CD4-positive, alpha-beta T cell (primary cell): ENCODE measurements around the gene CTIF. TPM values are rescaled to one million over a fixed set of nuclear protein-coding genes. Genes with fewer than 3 reads are reported as not detected.

Experiments used
- ATAC-seq: fragments of 200-7000 bp; cut with Tn5 transposase; one replicate; pipeline ENCODE4 v1.10.0; 2022; ENCODE audit warnings: mild to moderate bottlenecking; ENCODE audit not compliant: poor library complexity
- CTCF ChIA-PET: fragments of 350-600 bp; sonication (Branson Sonifier 250); formaldehyde crosslinking; loops from one replicate; lab custom pipeline; 2021; ENCODE audit warnings: antibody characterized with exemption, inconsistent platforms; lab: Charles Lee
- POLR2A ChIA-PET: fragments of 350-600 bp; sonication (Branson Sonifier 250); formaldehyde crosslinking; loops from one replicate; lab custom pipeline; 2021; ENCODE audit warnings: antibody characterized with exemption, inconsistent platforms; lab: Charles Lee
- DNase-seq, 14 experiments: peaks; one replicate each; pipeline ENCODE4 v3.0.0-alpha.2; 2013 to 2020; ENCODE audit warnings: mixed read lengths in 2 of 14
- H3K27ac ChIP-seq, 2 donors: one replicate each; pipeline versions ENCODE4 v1.5.1 to v1.7.0; 2013; ENCODE audit warnings: low read length in 2 of 2, low read depth in 1 of 2, mild to moderate bottlenecking in 1 of 2
- H3K27me3 ChIP-seq, 2 experiments: 1 replicate in 1 of 2; 2 replicates in 1 of 2; pipeline versions ENCODE4 v1.6.1 to v1.7.0; 2013; ENCODE audit warnings: low read length in 2 of 2, control low read depth in 1 of 2, mild to moderate bottlenecking in 1 of 2, moderate library complexity in 1 of 2; ENCODE audit not compliant: insufficient read depth in 2 of 2, control insufficient read depth in 1 of 2
- H3K36me3 ChIP-seq: one replicate; pipeline ENCODE4 v1.6.1; 2013; ENCODE audit warnings: low read length, control low read depth; ENCODE audit not compliant: insufficient read depth
- H3K4me1 ChIP-seq: one replicate; pipeline ENCODE4 v1.6.1; 2013; ENCODE audit warnings: low read length, control low read depth; ENCODE audit not compliant: insufficient read depth
- H3K4me3 ChIP-seq: one replicate; pipeline ENCODE4 v1.5.1; 2013; ENCODE audit warnings: mild to moderate bottlenecking, low read length, moderate library complexity
- H3K9me3 ChIP-seq, 2 experiments: 1 replicate in 1 of 2; 2 replicates in 1 of 2; pipeline versions ENCODE4 v1.6.1 to v1.7.0; 2013; ENCODE audit warnings: low read length in 2 of 2, mild to moderate bottlenecking in 2 of 2, control low read depth in 1 of 2, moderate library complexity in 1 of 2; ENCODE audit not compliant: control insufficient read depth in 1 of 2, insufficient read depth in 1 of 2
- H3K27ac Mint-ChIP-seq: one replicate; pipeline ENCODE4 v1.8.0; 2020; ENCODE audit warnings: mixed read lengths
- H3K27me3 Mint-ChIP-seq: one replicate; pipeline ENCODE4 v1.8.0; 2021; ENCODE audit warnings: mixed read lengths
- H3K36me3 Mint-ChIP-seq: one replicate; pipeline ENCODE4 v1.8.0; 2021; ENCODE audit warnings: low read depth, mixed read lengths
- H3K4me1 Mint-ChIP-seq: one replicate; pipeline ENCODE4 v1.8.0; 2021; ENCODE audit warnings: low read depth, mixed read lengths
- H3K4me3 Mint-ChIP-seq: one replicate; pipeline ENCODE4 v1.8.0; 2020; ENCODE audit warnings: mild to moderate bottlenecking, mixed read lengths
- H3K9me3 Mint-ChIP-seq: one replicate; pipeline ENCODE4 v1.8.0; 2020; ENCODE audit warnings: mixed read lengths
- CTCF ChIP-seq: fragments of 200-600 bp; IDR thresholded peaks from one replicate; pipeline ENCODE4 v1.8.0; 2022; ENCODE audit warnings: antibody characterized with exemption, mild to moderate bottlenecking
- intact Hi-C, 2 experiments: fragments of 100-400 bp; cut with DNase I in 1 of 2; cut with micrococcal nuclease in 1 of 2; formaldehyde crosslinking; loops; one replicate each; pipeline versions ENCODE4 v1.15.1 to v1.9.0; 2023 to 2025; cut with DNase I, micrococcal nuclease
- total RNA-seq, 174 experiments: library from RNA in 2 of 174; stranded (reverse) in 2 of 174; gene quantifications; one replicate each; pipeline ENCODE4 v1.2.3 and lab custom pipeline; 2021 to 2026

CTIF gene
- total RNA-seq, 2 experiments from 2014 or later, result 1.1 to 2.9 TPM

GRCh38 chr18:48831802-48832201 lies 293.0 kb downstream of the CTIF start:
- H3K36me3 ChIP-seq, result no peaks in the 10 kb centered on the region
- Mint-ChIP-seq H3K27ac (peak overlapping the region; percentile 30), H3K27me3 (no peaks in the 10 kb centered on the region), H3K4me3 (no peak overlapping the region), H3K4me1 (peaks cover 60% of the 10 kb centered on the region), H3K9me3 (no peaks in the 10 kb centered on the region), H3K36me3 (no peaks in the 10 kb centered on the region)
- ATAC-seq (no peak), DNase-seq (peak in 1 of 14 experiments; percentile 1)
- H3K4me3 ChIP-seq, result no peak overlapping the region
- peaks cover 92% of the 10 kb centered on the region for H3K4me1 ChIP-seq
- CTCF ChIA-PET, result no interaction called here
- no peak overlapping the region for H3K27ac ChIP-seq
- no peaks in the 10 kb centered on the region for H3K9me3 ChIP-seq
- TF ChIP-seq CTCF, result no peak
- POLR2A ChIA-PET, result interaction anchor here (0.6 to 3.2 kb wide), 4 partner anchors 9 to 20 kb away, joined by 3 to 24 read pairs (median 6); no protein-coding TSS in a partner anchor
- no peaks in the 10 kb centered on the region for H3K27me3 ChIP-seq
- intact Hi-C loops, result loop anchor here in 1 of 2 experiments (5.0 kb wide), 1 partner anchor 80 kb away; no protein-coding TSS in a partner anchor

GRCh38 chr18:48832938-48833700 lies 294.3 kb downstream of the CTIF start:
- Histone ChIP-seq H3K4me3 (peak overlapping the region; percentile 54), H3K9me3 (no peaks in the 10 kb centered on the region), H3K27me3 (no peaks in the 10 kb centered on the region), H3K36me3 (no peaks in the 10 kb centered on the region), H3K27ac (peak overlapping the region; percentile 47 to 85), H3K4me1 (peaks cover 98% of the 10 kb centered on the region)
- H3K4me3 Mint-ChIP-seq, result peak overlapping the region; percentile 81
- intact Hi-C loops, result loop anchor here in 1 of 2 experiments (5.0 kb wide), 1 partner anchor 79 kb away; no protein-coding TSS in a partner anchor
- ChIA-PET POLR2A (interaction anchor here (0.7 to 3.2 kb wide), 5 partner anchors 10 to 119 kb away, joined by 3 to 24 read pairs (median 4); no protein-coding TSS in a partner anchor), CTCF (interaction anchor here (0.9 kb wide), 1 partner anchor 19 kb away, joined by 3 read pairs; no protein-coding TSS in a partner anchor)
- peak in 5 of 14 experiments; percentile 33 to 69 (median 55) for DNase-seq
- peaks cover 70% of the 10 kb centered on the region for H3K4me1 Mint-ChIP-seq
- H3K27me3 Mint-ChIP-seq, result no peaks in the 10 kb centered on the region
- TF ChIP-seq CTCF, result no peak
- H3K9me3 Mint-ChIP-seq, result no peaks in the 10 kb centered on the region
- peak overlapping the region; percentile 76 for H3K27ac Mint-ChIP-seq
- no peaks in the 10 kb centered on the region for H3K36me3 Mint-ChIP-seq
- no peak for ATAC-seq

- ChIA-PET POLR2A (interaction anchor here (0.6 to 3.2 kb wide), 5 partner anchors 9 to 28 kb away, joined by 4 to 24 read pairs (median 5); no protein-coding TSS in a partner anchor), CTCF (interaction anchor here (1.0 kb wide), 2 partner anchors 79 to 116 kb away, joined by 3 read pairs; no protein-coding TSS in a partner anchor)
- intact Hi-C loops, result loop anchor here (1.0 to 5.0 kb wide), 3 partner anchors 8 to 78 kb away; no protein-coding TSS in a partner anchor
- no peaks in the 10 kb centered on the region for H3K27me3 ChIP-seq
- Mint-ChIP-seq H3K36me3 (no peaks in the 10 kb centered on the region), H3K4me3 (peak overlapping the region; percentile 90), H3K27me3 (no peaks in the 10 kb centered on the region), H3K27ac (peak overlapping the region; percentile 76), H3K9me3 (no peaks in the 10 kb centered on the region), H3K4me1 (peaks cover 77% of the 10 kb centered on the region)
- ATAC-seq (peak; percentile 84), DNase-seq (peak; percentile 38 to 89 (median 52))
- H3K27ac ChIP-seq, result peak overlapping the region; percentile 47 to 85
- H3K4me3 ChIP-seq, result peak overlapping the region; percentile 54
- H3K4me1 ChIP-seq, result peaks cover 99% of the 10 kb centered on the region
- TF ChIP-seq CTCF, result no peak
- no peaks in the 10 kb centered on the region for H3K9me3 ChIP-seq
- H3K36me3 ChIP-seq, result no peaks in the 10 kb centered on the region
Measured at GRCh38 chr18:48833701-48834412, 295.0 kb downstream of the CTIF start.
